HCT116 (cell line): Measurements from ENCODE around the gene FBXW4. TPM values are rescaled to one million over a fixed set of nuclear protein-coding genes. Genes with fewer than 3 reads are reported as not detected.

Source experiments
- ATAC-seq: fragments of 200-7000 bp; cut with Tn5 transposase; 2 replicates; pipeline ENCODE4 v1.9.1; 2020; ENCODE audit warnings: mild to moderate bottlenecking, moderate library complexity
- BruUV-seq: library from RNA; stranded (reverse); fragments of 400-500 nt; replicated peaks from 2 replicates; lab custom pipeline; 2021; lab: Mats Ljungman, UMichigan
- CTCF ChIA-PET: fragments of 300-600 bp; sonication (Branson Sonifier 250); formaldehyde crosslinking; loops from one replicate; lab custom pipeline; 2021; ENCODE audit warnings: antibody characterized with exemption; lab: Charles Lee
- POLR2A ChIA-PET: fragments of 300-600, 350-600 bp; sonication (Branson Sonifier 250); formaldehyde crosslinking; loops from one replicate; lab custom pipeline; 2021; ENCODE audit warnings: antibody characterized with exemption; lab: Charles Lee
- RAD21 ChIA-PET, 2 experiments: fragments of 300-600 bp; sonication (Branson Sonifier 250); formaldehyde crosslinking; loops; one replicate each; lab custom pipeline; 2023; ENCODE audit warnings: low total read pairs in 2 of 2; ENCODE audit not compliant: uncharacterized antibody in 2 of 2, unreplicated experiment in 2 of 2, low non-redundant PET in 1 of 2; lab: Charles Lee
- DNase-seq: peaks from one replicate; pipeline ENCODE4 v3.0.0-alpha.2; 2010; ENCODE audit warnings: low read depth, low spot score
- H2AFZ ChIP-seq: fragments of 200-600 bp; shearing (Covaris generic), sonication (generic); 2 replicates; pipeline ENCODE4 v1.6.1; 2017; ENCODE audit warnings: low read depth, mixed run types, mixed read lengths, antibody characterized with exemption, low read length; ENCODE audit not compliant: poor library complexity, severe bottlenecking
- H3K27ac ChIP-seq: 2 replicates; pipeline ENCODE4 v1.5.1; 2012; ENCODE audit warnings: low read depth, low read length
- H3K27me3 ChIP-seq: fragments of 200-600 bp; sonication (generic); 2 replicates; pipeline ENCODE4 v1.6.1; 2016; ENCODE audit warnings: mixed run types, low read length, mixed read lengths; ENCODE audit not compliant: insufficient read depth
- H3K36me3 ChIP-seq, 2 experiments: fragments of 200-500 bp in 1 of 2; fragments of 200-600 bp in 1 of 2; sonication (Bioruptor generic) in 1 of 2; sonication (generic) in 1 of 2; 2 replicates each; pipeline versions ENCODE4 v1.5.1 to v1.6.1; 2014 to 2016; ENCODE audit warnings: low read length in 2 of 2, inconsistent platforms in 1 of 2, mixed read lengths in 1 of 2, mixed run types in 1 of 2; ENCODE audit not compliant: insufficient read depth in 2 of 2, control insufficient read depth in 1 of 2
- H3K4me1 ChIP-seq, 2 experiments: fragments of 200-600 bp in 1 of 2; sonication (generic) in 1 of 2; 2 replicates each; pipeline versions ENCODE4 v1.5.1 to v1.6.1; 2012 to 2017; ENCODE audit warnings: low read length in 2 of 2, inconsistent platforms in 1 of 2, mild to moderate bottlenecking in 1 of 2, mixed read lengths in 1 of 2, mixed run types in 1 of 2, moderate library complexity in 1 of 2; ENCODE audit not compliant: insufficient read depth in 2 of 2, control insufficient read depth in 1 of 2
- H3K4me2 ChIP-seq: fragments of 200-600 bp; sonication (generic); 2 replicates; pipeline ENCODE4 v1.6.1; 2017; ENCODE audit warnings: mixed run types, low read length, mixed read lengths
- H3K4me3 ChIP-seq, 2 experiments: fragments of 200-600 bp in 1 of 2; sonication (generic) in 1 of 2; replicated peaks in 1 of 2; 2 replicates each; pipeline ENCODE4 v1.5.1; 2011 to 2016; ENCODE audit warnings: low read length in 2 of 2, control low read depth in 1 of 2, low read depth in 1 of 2, mild to moderate bottlenecking in 1 of 2, mixed read lengths in 1 of 2, mixed run types in 1 of 2
- H3K79me2 ChIP-seq: fragments of 200-600 bp; sonication (generic); 2 replicates; pipeline ENCODE4 v1.6.1; 2017; ENCODE audit warnings: mild to moderate bottlenecking, mixed run types, low read length, moderate library complexity, mixed read lengths; ENCODE audit not compliant: insufficient read depth
- H3K9ac ChIP-seq: fragments of 200-600 bp; sonication (generic); 2 replicates; pipeline ENCODE4 v1.6.1; 2016; ENCODE audit warnings: low read length, mixed read lengths
- H3K9me2 ChIP-seq: fragments of 200-600 bp; sonication (generic), shearing (Covaris generic); 2 replicates; pipeline ENCODE4 v1.6.1; 2017; ENCODE audit warnings: mixed run types, mild to moderate bottlenecking, moderate library complexity; ENCODE audit not compliant: insufficient read depth
- H3K9me3 ChIP-seq, 2 experiments: fragments of 200-500 bp in 1 of 2; fragments of 200-600 bp in 1 of 2; sonication (Bioruptor generic) in 1 of 2; sonication (generic) in 1 of 2; 2 replicates each; pipeline ENCODE4 v1.6.1; 2014 to 2017; ENCODE audit warnings: low read length in 2 of 2, mixed read lengths in 2 of 2, inconsistent platforms in 1 of 2, low read depth in 1 of 2, mild to moderate bottlenecking in 1 of 2, mixed run types in 1 of 2, moderate library complexity in 1 of 2; ENCODE audit not compliant: control insufficient read depth in 1 of 2, insufficient read depth in 1 of 2
- H4K20me1 ChIP-seq: fragments of 200-600 bp; sonication (generic), shearing (Covaris generic); 2 replicates; pipeline ENCODE4 v1.6.1; 2017; ENCODE audit warnings: mixed run types, mild to moderate bottlenecking, moderate library complexity; ENCODE audit not compliant: insufficient read depth
- CEBPB ChIP-seq: IDR thresholded peaks from 2 replicates; pipeline ENCODE4 v1.6.1; 2012; ENCODE audit warnings: low read depth
- EGR1 ChIP-seq: IDR thresholded peaks from 2 replicates; pipeline ENCODE4 v1.6.1; 2012; ENCODE audit warnings: low read depth
- ELF1 ChIP-seq: IDR thresholded peaks from 2 replicates; pipeline ENCODE4 v1.6.1; 2012; ENCODE audit warnings: low read depth, borderline replicate concordance
- EZH2phosphoT487 ChIP-seq: fragments of 200-600 bp; IDR thresholded peaks from 2 replicates; pipeline ENCODE4 v1.6.1; 2018; ENCODE audit warnings: antibody characterized with exemption, borderline replicate concordance
- FOSL1 ChIP-seq: IDR thresholded peaks from 2 replicates; pipeline ENCODE4 v1.6.1; 2012; ENCODE audit warnings: low read depth
- POLR2AphosphoS5 ChIP-seq: IDR thresholded peaks from 2 replicates; pipeline ENCODE4 v1.6.1; 2011; ENCODE audit warnings: mild to moderate bottlenecking, low read depth, low read length, moderate library complexity
- RAD21 ChIP-seq: IDR thresholded peaks from 2 replicates; pipeline ENCODE4 v1.6.1; 2012; ENCODE audit warnings: low read depth, mild to moderate bottlenecking
- SIN3A ChIP-seq: IDR thresholded peaks from 2 replicates; pipeline ENCODE4 v1.6.1; 2012; ENCODE audit warnings: low read depth
- SP1 ChIP-seq: IDR thresholded peaks from 2 replicates; pipeline ENCODE4 v1.6.1; 2012; ENCODE audit warnings: low read depth
- SRF ChIP-seq: IDR thresholded peaks from 2 replicates; pipeline ENCODE4 v1.6.1; 2012; ENCODE audit warnings: low read depth
- TCF7L2 ChIP-seq: IDR thresholded peaks from 2 replicates; pipeline ENCODE4 v1.7.0; 2011; ENCODE audit warnings: borderline replicate concordance, inconsistent platforms; ENCODE audit not compliant: insufficient read depth, insufficient read length; ENCODE audit errors: extremely low read depth
- YY1 ChIP-seq: IDR thresholded peaks from 2 replicates; pipeline ENCODE4 v1.6.1; 2011; ENCODE audit warnings: low read length, low read depth, moderate library complexity, mild to moderate bottlenecking; ENCODE audit not compliant: insufficient replicate concordance; ENCODE audit errors: extremely low read depth
- ZFX ChIP-seq: fragments of 450-650 bp; IDR thresholded peaks from 2 replicates; pipeline ENCODE4 v1.6.1; 2017
- intact Hi-C: fragments of 100-400 bp; cut with micrococcal nuclease; formaldehyde crosslinking; loops from 2 replicates; pipeline ENCODE4 v1.10.0; 2022
- total RNA-seq: library from RNA; stranded (reverse); gene quantifications from one replicate; pipeline ENCODE4 v1.2.1, GENCODE V29; 2021; ENCODE audit not compliant: unreplicated experiment
- TF ChIP-seq, protein P1 (sequence below): IDR thresholded peaks from 2 replicates; pipeline ENCODE4 v1.6.1; 2012
- TF ChIP-seq, protein P2 (sequence below): IDR thresholded peaks from 2 replicates; pipeline ENCODE4 v1.6.1; 2012
- TF ChIP-seq, protein P3 (sequence below): IDR thresholded peaks from 2 replicates; pipeline ENCODE4 v1.6.1; 2012; ENCODE audit warnings: low read depth
- TF ChIP-seq, protein P4 (sequence below), 3 experiments: fragments of 200-600 bp in 1 of 3; sonication (generic) in 1 of 3; IDR thresholded peaks in 2 of 3; conservative IDR thresholded peaks in 1 of 3; 2 replicates each; pipeline ENCODE4 v1.5.1; 2012 to 2017; ENCODE audit warnings: low read depth in 2 of 3, low read length in 2 of 3, antibody characterized with exemption in 1 of 3, borderline replicate concordance in 1 of 3, control low read depth in 1 of 3, mild to moderate bottlenecking in 1 of 3, mixed read lengths in 1 of 3, mixed run types in 1 of 3, moderate library complexity in 1 of 3; ENCODE audit not compliant: insufficient read depth in 1 of 3

Gene FBXW4
- total RNA-seq, 1 experiment from 2014 or later, result 35.3 TPM

DNA sequence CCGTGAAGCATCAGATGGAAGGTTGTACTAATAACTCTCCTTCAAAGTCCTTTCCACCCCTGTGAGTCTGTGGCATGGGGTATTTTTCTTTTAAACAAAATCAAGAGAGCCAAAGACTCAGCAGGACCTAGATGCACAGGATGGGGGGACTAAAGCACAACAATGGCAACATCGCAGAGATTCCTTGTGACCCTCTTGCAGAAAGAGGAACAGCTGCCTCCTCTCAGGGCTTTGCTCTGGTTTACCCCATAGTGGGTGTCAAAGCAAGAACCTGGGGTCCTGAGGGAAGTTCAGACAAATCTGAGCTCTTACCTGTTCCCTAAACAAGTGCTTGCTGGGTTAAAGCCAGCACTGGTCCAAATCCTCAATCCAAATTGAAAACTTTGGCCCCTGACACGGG, 41.7 kb upstream of the FBXW4 start:
- DNase-seq, result no peak
- Histone ChIP-seq H3K79me2 (no peaks in the 10 kb centered on the region), H4K20me1 (no peaks in the 10 kb centered on the region), H3K9me3 (no peaks in the 10 kb centered on the region), H3K9ac (no peak overlapping the region), H3K27me3 (no peaks in the 10 kb centered on the region), H3K36me3 (no peaks in the 10 kb centered on the region), H3K4me1 (no peaks in the 10 kb centered on the region), H3K9me2 (no peaks in the 10 kb centered on the region), H3K4me3 (no peak overlapping the region), H3K27ac (no peak overlapping the region), H2AFZ (no peak overlapping the region), H3K4me2 (no peak overlapping the region)
- no TSS peak for BruUV-seq
- ChIA-PET CTCF (interaction anchor here (0.9 to 1.3 kb wide), 2 partner anchors 45 to 134 kb away, joined by 3 read pairs; no protein-coding TSS in a partner anchor), RAD21 (no interaction called here), POLR2A (no interaction called here)
- intact Hi-C loops, result no loop called here
- ATAC-seq, result no peak
- no peak for TF ChIP-seq FOSL1
- TF ChIP-seq, protein P1, sequence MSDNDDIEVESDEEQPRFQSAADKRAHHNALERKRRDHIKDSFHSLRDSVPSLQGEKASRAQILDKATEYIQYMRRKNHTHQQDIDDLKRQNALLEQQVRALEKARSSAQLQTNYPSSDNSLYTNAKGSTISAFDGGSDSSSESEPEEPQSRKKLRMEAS, result no peak
- no peak for TF ChIP-seq SP1
- TF ChIP-seq, protein P2, sequence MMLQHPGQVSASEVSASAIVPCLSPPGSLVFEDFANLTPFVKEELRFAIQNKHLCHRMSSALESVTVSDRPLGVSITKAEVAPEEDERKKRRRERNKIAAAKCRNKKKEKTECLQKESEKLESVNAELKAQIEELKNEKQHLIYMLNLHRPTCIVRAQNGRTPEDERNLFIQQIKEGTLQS, result no peak
- no peak for TF ChIP-seq POLR2AphosphoS5
- no peak for TF ChIP-seq EGR1
- TF ChIP-seq ZFX, result no peak
- TF ChIP-seq EZH2phosphoT487, result no peak
- no peak for TF ChIP-seq SIN3A
- no peak for TF ChIP-seq RAD21
- no peak for TF ChIP-seq ELF1
- TF ChIP-seq SRF, result no peak
- TF ChIP-seq, protein P3, sequence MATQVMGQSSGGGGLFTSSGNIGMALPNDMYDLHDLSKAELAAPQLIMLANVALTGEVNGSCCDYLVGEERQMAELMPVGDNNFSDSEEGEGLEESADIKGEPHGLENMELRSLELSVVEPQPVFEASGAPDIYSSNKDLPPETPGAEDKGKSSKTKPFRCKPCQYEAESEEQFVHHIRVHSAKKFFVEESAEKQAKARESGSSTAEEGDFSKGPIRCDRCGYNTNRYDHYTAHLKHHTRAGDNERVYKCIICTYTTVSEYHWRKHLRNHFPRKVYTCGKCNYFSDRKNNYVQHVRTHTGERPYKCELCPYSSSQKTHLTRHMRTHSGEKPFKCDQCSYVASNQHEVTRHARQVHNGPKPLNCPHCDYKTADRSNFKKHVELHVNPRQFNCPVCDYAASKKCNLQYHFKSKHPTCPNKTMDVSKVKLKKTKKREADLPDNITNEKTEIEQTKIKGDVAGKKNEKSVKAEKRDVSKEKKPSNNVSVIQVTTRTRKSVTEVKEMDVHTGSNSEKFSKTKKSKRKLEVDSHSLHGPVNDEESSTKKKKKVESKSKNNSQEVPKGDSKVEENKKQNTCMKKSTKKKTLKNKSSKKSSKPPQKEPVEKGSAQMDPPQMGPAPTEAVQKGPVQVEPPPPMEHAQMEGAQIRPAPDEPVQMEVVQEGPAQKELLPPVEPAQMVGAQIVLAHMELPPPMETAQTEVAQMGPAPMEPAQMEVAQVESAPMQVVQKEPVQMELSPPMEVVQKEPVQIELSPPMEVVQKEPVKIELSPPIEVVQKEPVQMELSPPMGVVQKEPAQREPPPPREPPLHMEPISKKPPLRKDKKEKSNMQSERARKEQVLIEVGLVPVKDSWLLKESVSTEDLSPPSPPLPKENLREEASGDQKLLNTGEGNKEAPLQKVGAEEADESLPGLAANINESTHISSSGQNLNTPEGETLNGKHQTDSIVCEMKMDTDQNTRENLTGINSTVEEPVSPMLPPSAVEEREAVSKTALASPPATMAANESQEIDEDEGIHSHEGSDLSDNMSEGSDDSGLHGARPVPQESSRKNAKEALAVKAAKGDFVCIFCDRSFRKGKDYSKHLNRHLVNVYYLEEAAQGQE, result no peak
- no peak for TF ChIP-seq YY1
- TF ChIP-seq, protein P4, sequence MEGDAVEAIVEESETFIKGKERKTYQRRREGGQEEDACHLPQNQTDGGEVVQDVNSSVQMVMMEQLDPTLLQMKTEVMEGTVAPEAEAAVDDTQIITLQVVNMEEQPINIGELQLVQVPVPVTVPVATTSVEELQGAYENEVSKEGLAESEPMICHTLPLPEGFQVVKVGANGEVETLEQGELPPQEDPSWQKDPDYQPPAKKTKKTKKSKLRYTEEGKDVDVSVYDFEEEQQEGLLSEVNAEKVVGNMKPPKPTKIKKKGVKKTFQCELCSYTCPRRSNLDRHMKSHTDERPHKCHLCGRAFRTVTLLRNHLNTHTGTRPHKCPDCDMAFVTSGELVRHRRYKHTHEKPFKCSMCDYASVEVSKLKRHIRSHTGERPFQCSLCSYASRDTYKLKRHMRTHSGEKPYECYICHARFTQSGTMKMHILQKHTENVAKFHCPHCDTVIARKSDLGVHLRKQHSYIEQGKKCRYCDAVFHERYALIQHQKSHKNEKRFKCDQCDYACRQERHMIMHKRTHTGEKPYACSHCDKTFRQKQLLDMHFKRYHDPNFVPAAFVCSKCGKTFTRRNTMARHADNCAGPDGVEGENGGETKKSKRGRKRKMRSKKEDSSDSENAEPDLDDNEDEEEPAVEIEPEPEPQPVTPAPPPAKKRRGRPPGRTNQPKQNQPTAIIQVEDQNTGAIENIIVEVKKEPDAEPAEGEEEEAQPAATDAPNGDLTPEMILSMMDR (IDR thresholded peaks at IDR 0.05 in 2 of 3, conservative IDR thresholded peaks at IDR 0.05 in 1 of 3; ENCODE audit: borderline replicate concordance in 1 of 3, insufficient read depth in 1 of 3, low read depth in 2 of 3, low read length in 2 of 3), result no peak
- no peak for TF ChIP-seq TCF7L2
- TF ChIP-seq CEBPB, result no peak
